CD4-positive, alpha-beta T cell treated with Interleukin-1 beta for 1 hour (primary cell): ENCODE measurements around the gene IGLL1.
"Not testable (repeated sequence)": the region's sequence is repeated elsewhere in the genome, so short reads cannot be mapped to it uniquely, and the experiment has no call there.

Source experiments
- DNase-seq, 2 donors: peaks; one replicate each; pipeline ENCODE4 v3.0.0-alpha.2; 2020 to 2022

IGLL1 gene

GRCh38 chr22:23579870-23580575 lies at the start of gene IGLL1:
IGLL1 (minus strand) TSS chr22:23580290; CDS start chr22:23580190, 100 bp downstream.
- DNase-seq: no peak

DNA sequence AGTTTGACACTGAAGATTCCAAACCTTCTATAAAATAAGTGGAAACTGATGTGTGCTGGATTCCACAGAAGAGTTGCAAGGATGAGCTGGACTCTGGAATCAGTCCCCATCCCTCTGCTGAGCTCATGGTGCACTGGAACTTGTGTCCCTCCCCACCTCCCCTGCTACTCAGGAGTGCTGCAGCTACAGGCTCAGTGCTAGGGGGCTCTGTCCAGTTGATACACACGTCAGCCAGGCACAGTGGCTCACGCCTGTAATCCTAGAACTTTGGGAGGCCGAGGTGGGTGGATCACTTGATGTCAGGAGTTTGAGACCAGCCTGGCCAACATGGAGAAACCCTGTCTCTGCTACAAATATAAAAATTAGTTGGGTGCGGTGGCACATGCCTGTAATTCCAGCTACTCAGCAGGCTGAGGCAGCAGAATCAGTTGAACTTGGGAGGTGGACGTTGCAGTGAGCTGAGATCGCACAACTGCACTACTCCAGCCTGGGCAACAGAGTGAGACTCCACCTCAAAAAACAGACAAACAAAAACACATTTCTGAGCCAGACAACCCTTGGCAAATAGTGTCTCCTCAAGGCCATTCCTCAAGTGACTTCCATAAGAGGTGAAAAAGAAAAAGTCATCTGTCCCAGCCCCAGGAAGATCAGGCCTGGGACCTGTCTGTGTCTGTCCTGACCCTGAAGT lies 48.1 kb upstream of the IGLL1 start:
- not testable (repeated sequence) for DNase-seq

DNA sequence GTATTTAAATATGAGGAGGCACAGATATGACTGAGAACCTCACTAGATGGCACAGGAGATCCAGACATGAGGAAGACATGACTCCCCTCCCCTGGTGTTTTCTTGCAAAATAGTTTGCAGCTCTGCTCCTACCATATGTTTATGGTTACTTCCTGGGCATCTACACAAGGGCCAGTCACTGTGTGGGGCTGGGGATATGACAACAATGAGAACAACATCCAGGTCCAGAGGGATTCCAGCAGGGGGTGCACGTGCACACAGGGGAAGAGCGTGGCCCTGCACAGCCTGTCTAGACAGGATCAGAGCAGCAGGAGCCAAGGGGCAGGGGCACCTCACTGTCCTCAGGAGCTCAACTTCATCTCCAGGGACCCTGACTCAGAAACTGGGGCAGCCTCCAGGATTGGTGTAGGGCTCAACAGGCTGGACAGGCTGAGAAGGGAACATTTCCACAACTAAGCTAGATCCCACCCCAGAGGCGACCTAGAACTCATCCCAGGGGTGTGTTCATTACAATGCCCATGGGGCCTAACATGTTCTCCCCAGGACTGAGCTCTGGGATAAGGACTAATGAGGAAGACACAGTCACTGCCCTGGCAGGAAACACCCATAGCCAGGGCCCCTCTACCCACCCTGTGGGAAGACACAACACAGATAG lies 47.4 kb upstream of the IGLL1 start:
- peak; percentile 60 to 64 for DNase-seq

GRCh38 chr22:23626286-23626975 lies 46.3 kb upstream of the IGLL1 start:
- no peak for DNase-seq

- no peak for DNase-seq
Observed at GRCh38 chr22:23622634-23623033, 42.5 kb upstream of the IGLL1 start.

DNA sequence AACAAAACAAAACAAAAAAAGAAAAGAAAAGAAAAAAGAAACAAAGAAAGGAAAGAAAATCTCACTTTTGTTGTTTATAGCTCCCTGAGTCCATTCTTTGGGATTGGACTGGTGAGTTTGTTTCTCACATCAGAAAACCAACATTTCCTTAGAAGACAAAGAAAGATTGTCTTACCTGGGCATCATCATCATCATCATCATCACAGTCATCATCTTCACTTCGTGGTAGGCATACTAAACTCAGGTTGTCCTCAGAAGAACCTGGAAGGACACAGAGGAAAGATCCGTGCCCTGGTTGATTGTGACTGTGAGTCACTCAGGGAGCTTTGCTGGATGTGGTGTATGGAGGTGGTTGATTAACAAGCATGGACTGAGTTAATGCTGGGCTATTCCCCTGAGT lies 41.8 kb upstream of the IGLL1 start:
- not testable (repeated sequence) for DNase-seq

- no peak for DNase-seq
Observed at GRCh38 chr22:23621082-23621780, 41.1 kb upstream of the IGLL1 start.

DNA sequence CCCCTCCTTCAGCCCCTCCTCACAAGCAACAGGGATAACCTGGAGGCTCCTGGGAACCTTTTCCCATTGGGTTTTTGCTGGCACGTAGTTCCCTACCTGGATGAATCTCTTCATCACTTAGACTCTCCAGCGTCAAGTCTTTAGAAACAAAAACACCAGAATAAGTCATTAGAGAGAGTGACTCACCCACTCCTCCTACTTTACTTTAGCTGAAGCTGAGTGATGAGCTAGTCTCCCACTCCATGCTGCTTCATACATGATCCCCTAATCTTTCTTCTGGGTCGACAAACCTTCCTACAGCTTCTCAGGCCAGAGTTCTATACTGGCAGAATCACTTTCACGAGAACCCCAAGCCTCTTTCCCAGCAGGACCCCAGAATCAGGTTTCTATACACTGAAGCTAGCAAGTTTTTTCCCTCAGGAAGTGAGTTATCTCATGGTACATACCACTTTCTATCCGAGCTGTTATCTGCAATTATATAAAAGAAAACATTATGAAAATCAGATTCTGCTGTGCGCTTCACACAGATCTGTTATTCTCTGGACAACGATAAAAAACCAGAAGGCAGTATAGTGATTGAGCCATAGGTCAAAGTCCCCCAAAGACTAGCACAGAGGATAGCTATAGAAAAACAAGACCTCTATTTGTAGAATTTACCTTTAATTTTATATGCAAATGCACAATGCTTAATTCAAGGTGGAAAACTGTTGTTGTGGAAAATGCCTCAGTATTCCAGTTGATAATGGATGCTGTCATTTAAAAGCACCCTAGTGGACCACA lies 33.3 kb upstream of the IGLL1 start:
- DNase-seq: no peak

- DNase-seq: no peak
Observed at GRCh38 chr22:23609983-23610781, 30.1 kb upstream of the IGLL1 start.

- no peak for DNase-seq
Observed at GRCh38 chr22:23608583-23608982, 28.5 kb upstream of the IGLL1 start.

DNA sequence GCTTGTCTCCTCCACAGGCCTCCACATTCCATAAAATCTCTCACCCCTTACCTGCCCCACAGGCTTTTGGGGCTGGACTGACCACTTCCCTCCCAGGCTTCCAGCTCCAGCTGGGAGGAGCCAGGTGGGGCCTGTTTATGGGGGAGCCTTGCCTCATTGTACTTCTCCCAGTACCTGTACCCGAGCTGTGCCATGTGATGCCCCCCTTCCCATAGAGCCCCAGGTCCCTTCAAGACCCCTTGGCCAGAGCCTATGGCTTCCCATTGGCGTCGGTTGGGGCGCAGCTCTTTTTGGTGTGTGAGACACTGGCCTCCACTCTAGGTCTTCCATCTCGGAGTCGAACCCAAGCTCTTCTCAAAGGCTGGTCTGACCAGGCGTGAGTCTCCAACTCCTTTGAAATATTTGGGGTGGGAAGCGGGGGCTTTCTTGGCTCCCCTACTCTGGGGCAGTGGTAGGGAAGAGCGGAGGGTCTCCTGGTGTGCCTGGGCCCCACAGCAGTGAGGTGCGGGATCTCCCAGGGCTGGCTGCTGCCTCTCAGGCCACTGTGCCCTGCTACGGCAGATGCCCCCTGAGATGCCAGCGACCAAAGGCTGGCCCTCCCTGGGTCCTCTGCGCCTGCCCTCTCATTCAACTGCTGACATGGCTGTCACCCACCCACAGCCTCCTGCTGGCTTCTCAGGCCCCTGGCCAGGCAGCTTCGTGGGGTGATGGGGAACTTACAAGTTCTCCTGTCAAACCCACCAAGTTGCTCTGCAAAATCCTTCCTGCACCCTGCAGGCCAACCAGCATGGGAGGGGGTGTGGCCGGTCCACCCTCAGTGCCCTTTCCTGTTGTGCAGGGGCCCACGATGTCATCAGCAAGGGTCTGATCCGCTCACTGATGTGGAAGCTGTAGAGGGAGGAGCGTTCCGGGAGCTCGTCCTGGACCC lies 26.4 kb upstream of the IGLL1 start:
- DNase-seq: no peak

DNA sequence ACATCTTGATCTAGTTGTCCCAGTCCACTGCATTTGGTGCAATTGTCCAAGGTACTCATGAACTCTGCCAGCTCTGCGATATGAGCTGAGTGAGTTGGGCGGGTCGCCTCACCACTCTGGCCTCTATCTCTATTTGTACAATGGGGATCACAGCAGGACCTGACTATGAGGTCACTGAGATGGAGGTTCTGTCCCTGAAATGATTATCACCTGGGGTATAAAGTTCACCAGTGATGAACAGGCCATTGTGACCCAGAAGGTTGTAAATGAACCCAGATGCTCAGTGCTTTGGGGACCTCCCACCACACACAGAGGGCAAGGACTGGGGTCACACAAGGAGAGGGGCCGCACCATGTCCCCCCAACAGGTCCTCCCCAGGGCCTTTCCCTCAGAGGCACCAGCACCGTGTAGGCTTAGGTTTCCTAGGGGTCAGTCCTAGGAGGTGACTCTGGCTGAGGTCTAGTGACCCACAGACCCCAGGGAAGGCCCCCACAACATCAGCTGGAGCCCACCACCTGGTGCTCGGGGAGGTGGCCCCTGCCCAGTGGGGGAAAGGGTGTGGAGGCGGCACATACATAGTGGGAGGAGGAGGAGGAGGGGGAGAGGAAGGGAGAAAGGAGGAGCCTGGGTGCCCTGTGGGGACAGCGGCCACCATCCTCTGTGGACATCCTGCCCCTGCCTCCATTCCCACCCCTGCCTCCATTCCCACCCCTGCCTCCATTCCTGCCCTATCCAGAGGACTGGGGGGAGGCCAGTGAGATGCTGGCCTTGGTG lies 25.0 kb upstream of the IGLL1 start:
- DNase-seq: no peak

GRCh38 chr22:23603266-23603665 lies 23.2 kb upstream of the IGLL1 start:
- no peak for DNase-seq

GRCh38 chr22:23598805-23599518 lies 18.9 kb upstream of the IGLL1 start:
- no peak for DNase-seq

- not testable (repeated sequence) for DNase-seq
Observed at GRCh38 chr22:23597576-23598268, 17.6 kb upstream of the IGLL1 start.

DNA sequence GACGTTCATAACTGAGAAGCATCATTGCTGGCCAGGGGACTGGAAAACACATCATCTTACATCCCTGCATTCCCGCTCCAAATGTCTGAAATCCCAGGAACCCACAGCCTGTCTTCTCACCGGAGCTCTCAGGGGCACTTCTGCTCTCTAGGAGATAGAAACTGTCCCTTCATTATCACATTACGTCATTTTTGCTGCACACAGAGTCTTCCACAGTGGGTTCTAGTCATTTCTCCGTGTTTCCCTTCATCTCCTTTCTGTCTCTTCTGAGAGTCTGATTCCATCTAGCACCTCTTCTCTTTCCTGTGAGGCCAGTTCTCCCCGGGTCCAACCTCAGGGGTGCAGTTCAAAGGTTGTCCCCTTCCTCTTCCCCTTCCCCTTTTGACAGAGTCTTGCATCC lies 15.8 kb upstream of the IGLL1 start:
- not testable (repeated sequence) for DNase-seq

DNA sequence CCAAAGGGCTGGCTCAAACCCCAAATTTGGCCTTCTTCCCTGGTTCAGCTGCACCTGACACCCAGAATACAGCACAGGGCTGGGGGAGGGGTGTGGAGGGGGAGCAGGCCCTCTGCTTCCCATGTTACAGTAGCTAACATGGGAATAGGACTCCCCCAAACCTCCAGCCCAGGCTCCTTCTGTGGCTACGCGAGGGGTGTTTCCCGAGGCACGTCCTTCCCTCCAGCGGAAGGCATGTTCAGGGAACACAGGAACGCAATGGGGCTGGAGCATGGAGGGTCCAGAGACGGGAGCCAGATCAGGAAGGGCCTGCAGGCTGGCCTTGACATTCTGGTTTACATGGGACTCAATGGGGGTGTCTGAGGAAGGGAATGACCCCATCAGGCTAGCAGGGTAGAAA lies 11.8 kb upstream of the IGLL1 start:
- no peak for DNase-seq
